SIG-M5 (cell line): ENCODE results near the gene CMSS1.

Experiments used
- DNase-seq: peaks from one replicate; lab custom pipeline; 2025; lab: John Stamatoyannopoulos, UW

The CMSS1 gene

GRCh38 chr3:100179692-100180349, 362.2 kb downstream of the CMSS1 start:
- no peak for DNase-seq

- no peak for DNase-seq
Observed at GRCh38 chr3:100183608-100184125, 366.0 kb downstream of the CMSS1 start.

GRCh38 chr3:100184948-100185570, 367.4 kb downstream of the CMSS1 start:
- DNase-seq, result no peak

- no peak for DNase-seq
Observed at GRCh38 chr3:100185847-100186246, 368.2 kb downstream of the CMSS1 start.

- no peak for DNase-seq
Observed at GRCh38 chr3:100189444-100189964, 371.8 kb downstream of the CMSS1 start.

GRCh38 chr3:100195375-100195774, 377.7 kb downstream of the CMSS1 start:
- no peak for DNase-seq

GRCh38 chr3:100197876-100198275, 380.2 kb downstream of the CMSS1 start:
- no peak for DNase-seq

- no peak for DNase-seq
Observed at GRCh38 chr3:100198579-100199269, 381.1 kb downstream of the CMSS1 start.

- DNase-seq, result no peak
Observed at GRCh38 chr3:100205171-100205570, 387.5 kb downstream of the CMSS1 start.

- no peak for DNase-seq
Observed at GRCh38 chr3:100206687-100207086, 389.0 kb downstream of the CMSS1 start.

- no peak for DNase-seq
Observed at GRCh38 chr3:100207886-100208285, 390.2 kb downstream of the CMSS1 start.

- DNase-seq, result no peak
Observed at GRCh38 chr3:100209169-100209568, 391.5 kb downstream of the CMSS1 start.

- no peak for DNase-seq
Observed at GRCh38 chr3:100209948-100210771, 392.5 kb downstream of the CMSS1 start.

GRCh38 chr3:100210772-100211135, 393.1 kb downstream of the CMSS1 start:
- no peak for DNase-seq

- DNase-seq, result no peak
Observed at GRCh38 chr3:100213891-100214573, 396.4 kb downstream of the CMSS1 start.

GRCh38 chr3:100214574-100214964, 396.9 kb downstream of the CMSS1 start:
- DNase-seq, result no peak

GRCh38 chr3:100216713-100217112, 399.1 kb downstream of the CMSS1 start:
- DNase-seq, result no peak

GRCh38 chr3:100221159-100221558, 403.5 kb downstream of the CMSS1 start:
- DNase-seq, result no peak

- no peak for DNase-seq
Observed at GRCh38 chr3:100225193-100225592, 407.5 kb downstream of the CMSS1 start.

- DNase-seq, result no peak
Observed at GRCh38 chr3:100225883-100226282, 408.2 kb downstream of the CMSS1 start.

GRCh38 chr3:100226712-100227429, 409.2 kb downstream of the CMSS1 start:
- no peak for DNase-seq
